Measurements from ENCODE around the gene UBE2O. TPM values are rescaled to one million over a fixed set of nuclear protein-coding genes. Genes with fewer than 3 reads are reported as not detected.

UBE2O gene
- total and polyA plus RNA-seq, 4 donors = 3.3 to 71.5 (median 9.2) TPM

DNA sequence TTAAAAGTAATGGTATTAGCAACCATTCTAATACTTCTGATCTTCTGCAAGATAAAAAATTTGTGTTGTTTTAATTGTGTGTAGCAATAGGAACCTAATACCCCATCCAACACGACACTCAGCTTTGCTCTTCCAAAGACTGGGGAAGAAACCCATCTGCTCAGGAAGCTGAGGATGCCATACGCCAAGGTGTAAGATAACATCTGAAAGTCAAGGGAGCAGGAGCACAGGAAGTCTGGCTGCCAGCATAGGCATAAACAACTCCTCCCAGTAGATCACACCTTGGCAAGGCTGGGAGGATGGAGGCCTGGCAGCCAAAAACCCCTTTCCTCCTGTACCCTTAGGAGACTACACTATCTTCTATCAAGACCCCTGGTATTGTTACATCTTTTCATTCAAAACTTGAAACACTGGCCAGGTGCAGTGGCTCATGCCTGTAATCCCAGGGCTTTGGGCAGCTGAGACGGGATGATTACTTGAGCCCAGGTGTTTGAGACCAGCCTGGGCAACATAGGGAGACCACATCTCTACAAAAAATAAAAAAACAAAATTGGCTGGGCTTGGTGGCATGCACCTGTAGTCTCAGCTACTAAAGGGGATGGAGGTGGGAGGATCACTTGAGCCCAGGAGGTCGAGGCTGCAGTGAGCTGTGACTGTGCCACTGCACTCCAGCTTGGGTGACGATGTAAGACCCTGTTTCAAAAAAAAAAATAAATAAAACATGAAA, 74.2 kb downstream of the UBE2O start (continued):
- TF ChIP-seq GABPA (IDR thresholded peaks at IDR 0.05 in 1 of 2, conservative IDR thresholded peaks at IDR 0.05 in 1 of 2) (no peak), TAF1 (conservative IDR thresholded peaks at IDR 0.05) (no peak), RXRA (IDR thresholded peaks at IDR 0.05) (no peak), HNF4G (IDR thresholded peaks at IDR 0.05) (no peak)

GRCh38 chr17:76376318-76377133, 76.4 kb downstream of the UBE2O start:
- H3K9me3 ChIP-seq (ENCODE audit: control insufficient read depth in 4 of 4, low read length in 3 of 4) = no peaks in the 10 kb centered on the region
- no peak overlapping the region for H3K27ac ChIP-seq (ENCODE audit: low read depth in 1 of 2, low read length in 2 of 2)
- H3K4me3 ChIP-seq (ENCODE audit: low read depth in 1 of 3, low read length in 3 of 3) = no peak overlapping the region
- no peaks in the 10 kb centered on the region for H3K36me3 ChIP-seq (ENCODE audit: control insufficient read depth in 4 of 4, insufficient read depth in 3 of 4, low read depth in 1 of 4, low read length in 3 of 4)
- H3K27me3 ChIP-seq (ENCODE audit: control insufficient read depth in 4 of 4, insufficient read depth in 4 of 4, low read length in 3 of 4) = no peaks in the 10 kb centered on the region
- TF ChIP-seq RAD21 (IDR thresholded peaks at IDR 0.05) = no peak
- no peak overlapping the region for H3K9ac ChIP-seq (ENCODE audit: low read depth in 1 of 2, low read length in 2 of 2)
- WGBS = 67% methylated on average over 8 of the region's 8 CpGs
- no peak for DNase-seq (ENCODE audit: low spot score)
- no peaks in the 10 kb centered on the region for H3K4me1 ChIP-seq (ENCODE audit: control insufficient read depth in 4 of 4, insufficient read depth in 4 of 4, low read length in 3 of 4)

DNA sequence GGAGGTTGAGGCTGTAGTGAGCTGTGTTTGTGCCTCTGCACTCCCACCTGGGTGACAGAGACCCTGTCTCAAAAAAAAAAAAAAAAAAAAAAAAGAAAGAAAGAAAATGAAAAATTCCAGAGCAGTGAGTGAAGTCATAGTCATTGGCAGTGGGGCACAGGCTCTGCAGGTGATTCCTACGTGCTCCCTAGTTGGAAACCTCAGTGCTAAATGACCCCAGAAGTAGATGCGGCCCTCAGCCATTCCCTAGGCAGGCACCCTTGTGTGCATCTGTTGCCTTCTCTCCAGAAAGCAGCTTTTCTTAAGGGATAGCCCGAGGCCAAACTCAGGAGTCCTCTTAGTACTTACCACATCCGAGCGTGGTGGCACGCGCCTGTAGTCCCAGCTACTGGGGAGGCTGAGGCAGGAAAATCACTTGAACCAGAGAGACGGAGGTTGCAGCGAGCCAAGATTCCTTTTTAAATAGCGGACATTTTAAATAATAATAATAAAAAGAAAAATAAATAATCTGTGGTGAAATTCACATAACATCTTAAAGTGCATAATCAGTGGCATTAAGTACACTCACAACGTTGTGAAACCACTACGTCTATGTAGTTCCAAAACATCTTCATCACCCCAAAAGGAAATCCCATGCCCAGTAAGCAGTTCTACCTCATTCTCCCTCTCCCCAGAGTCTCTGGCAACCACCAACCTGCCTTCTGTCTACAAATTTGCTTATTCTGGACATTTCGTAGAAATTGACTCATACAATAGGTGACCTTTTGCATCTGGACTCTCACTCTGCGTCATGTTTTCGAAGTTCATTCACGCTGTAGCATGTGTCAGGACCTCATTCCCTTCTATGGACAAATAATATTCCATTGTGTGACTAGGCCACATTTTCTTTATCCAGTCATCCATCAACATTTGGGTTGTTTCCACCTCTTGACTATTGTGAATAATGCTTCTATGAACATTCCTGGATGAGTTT, 81.0 kb downstream of the UBE2O start:
- Histone ChIP-seq H3K27ac (ENCODE audit: low read depth in 1 of 2, low read length in 2 of 2) (no peak overlapping the region), H3K9ac (ENCODE audit: low read depth in 1 of 2, low read length in 2 of 2) (no peak overlapping the region), H3K9me3 (ENCODE audit: control insufficient read depth in 4 of 4, low read length in 3 of 4) (no peaks in the 10 kb centered on the region), H3K27me3 (ENCODE audit: control insufficient read depth in 4 of 4, insufficient read depth in 4 of 4, low read length in 3 of 4) (no peaks in the 10 kb centered on the region), H3K36me3 (ENCODE audit: control insufficient read depth in 4 of 4, insufficient read depth in 3 of 4, low read depth in 1 of 4, low read length in 3 of 4) (no peaks in the 10 kb centered on the region), H3K4me1 (ENCODE audit: control insufficient read depth in 4 of 4, insufficient read depth in 4 of 4, low read length in 3 of 4) (no peaks in the 10 kb centered on the region), H3K4me3 (ENCODE audit: low read depth in 1 of 3, low read length in 3 of 3) (no peak overlapping the region)
- no peak for DNase-seq (ENCODE audit: low spot score)
- TF ChIP-seq, protein P1, sequence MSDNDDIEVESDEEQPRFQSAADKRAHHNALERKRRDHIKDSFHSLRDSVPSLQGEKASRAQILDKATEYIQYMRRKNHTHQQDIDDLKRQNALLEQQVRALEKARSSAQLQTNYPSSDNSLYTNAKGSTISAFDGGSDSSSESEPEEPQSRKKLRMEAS (IDR thresholded peaks at IDR 0.05) = no peak
- no peak for TF ChIP-seq HNF4A (conservative IDR thresholded peaks at IDR 0.05)
- TF ChIP-seq GABPA (IDR thresholded peaks at IDR 0.05 in 1 of 2, conservative IDR thresholded peaks at IDR 0.05 in 1 of 2) = no peak
- no peak for TF ChIP-seq JUND (IDR thresholded peaks at IDR 0.05)
- TF ChIP-seq, protein P2, sequence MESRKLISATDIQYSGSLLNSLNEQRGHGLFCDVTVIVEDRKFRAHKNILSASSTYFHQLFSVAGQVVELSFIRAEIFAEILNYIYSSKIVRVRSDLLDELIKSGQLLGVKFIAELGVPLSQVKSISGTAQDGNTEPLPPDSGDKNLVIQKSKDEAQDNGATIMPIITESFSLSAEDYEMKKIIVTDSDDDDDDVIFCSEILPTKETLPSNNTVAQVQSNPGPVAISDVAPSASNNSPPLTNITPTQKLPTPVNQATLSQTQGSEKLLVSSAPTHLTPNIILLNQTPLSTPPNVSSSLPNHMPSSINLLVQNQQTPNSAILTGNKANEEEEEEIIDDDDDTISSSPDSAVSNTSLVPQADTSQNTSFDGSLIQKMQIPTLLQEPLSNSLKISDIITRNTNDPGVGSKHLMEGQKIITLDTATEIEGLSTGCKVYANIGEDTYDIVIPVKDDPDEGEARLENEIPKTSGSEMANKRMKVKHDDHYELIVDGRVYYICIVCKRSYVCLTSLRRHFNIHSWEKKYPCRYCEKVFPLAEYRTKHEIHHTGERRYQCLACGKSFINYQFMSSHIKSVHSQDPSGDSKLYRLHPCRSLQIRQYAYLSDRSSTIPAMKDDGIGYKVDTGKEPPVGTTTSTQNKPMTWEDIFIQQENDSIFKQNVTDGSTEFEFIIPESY (IDR thresholded peaks at IDR 0.05) = no peak
- no peak for TF ChIP-seq TAF1 (conservative IDR thresholded peaks at IDR 0.05)
- no peak for TF ChIP-seq RXRA (IDR thresholded peaks at IDR 0.05)
- TF ChIP-seq RAD21 (IDR thresholded peaks at IDR 0.05) = no peak
- WGBS = 91% methylated on average over 16 of the region's 16 CpGs

Measured in liver (tissue), 9 donors.